Esophagus squamous epithelium (tissue), 5 donors: ENCODE data around the gene NARS2. TPM values are rescaled to one million over a fixed set of nuclear protein-coding genes. Genes with fewer than 3 reads are reported as not detected.

Experiments
- DNase-seq: peaks from one replicate; lab custom pipeline; 2025; lab: John Stamatoyannopoulos, UW
- H3K27ac ChIP-seq, 4 donors: fragments of 200-600 bp; sonication (generic); one replicate each; pipeline ENCODE4 v1.5.1; 2016 to 2019; ENCODE audit warnings: mild to moderate bottlenecking in 1 of 4
- H3K27me3 ChIP-seq, 4 donors: fragments of 200-600 bp; sonication (generic); 1 replicate in 3 of 4; 2 replicates in 1 of 4; pipeline versions ENCODE4 v1.5.1 to v1.6.0; 2017 to 2021; ENCODE audit warnings: antibody characterized with exemption in 1 of 4
- H3K36me3 ChIP-seq, 3 donors: fragments of 200-600 bp; sonication (generic); one replicate each; pipeline ENCODE4 v1.5.1; 2016 to 2019
- H3K4me1 ChIP-seq, 3 donors: fragments of 200-600 bp; sonication (generic); one replicate each; pipeline ENCODE4 v1.5.1; 2017 to 2019
- H3K4me3 ChIP-seq, 4 donors: fragments of 200-600 bp; sonication (generic); 1 replicate in 3 of 4; 2 replicates in 1 of 4; pipeline ENCODE4 v1.5.1; 2016 to 2019; ENCODE audit warnings: mild to moderate bottlenecking in 2 of 4, moderate library complexity in 1 of 4
- H3K9me3 ChIP-seq, 3 donors: fragments of 200-600 bp; sonication (generic); one replicate each; pipeline ENCODE4 v1.5.1; 2016 to 2019
- POLR2A ChIP-seq, 4 donors: fragments of 450-650 bp; IDR thresholded peaks; one replicate each; pipeline ENCODE4 v1.6.1; 2017; ENCODE audit warnings: antibody characterized with exemption in 4 of 4, mild to moderate bottlenecking in 4 of 4, moderate library complexity in 3 of 4
- WGBS, 2 donors: methylation state at CpG; one replicate each; pipeline ENCODE4 v1.1.5; 2018; 5-methylcytosine and 5-hydroxymethylcytosine counted together
- intact Hi-C: fragments of 100-400 bp; cut with DNase I; formaldehyde crosslinking; loops from one replicate; pipeline ENCODE4 v1.15.0; 2022
- total RNA-seq, 4 donors: library from RNA; depleted of rRNA; stranded (reverse); fragments of >200 nt; gene quantifications; one replicate each; pipeline ENCODE4 v1.1.0, GENCODE V29; 2016
- TF ChIP-seq, protein P1 (sequence below), 6 experiments: fragments of 450-650 bp in 4 of 6; fragments of 200-600 bp in 2 of 6; sonication (generic) in 2 of 6; IDR thresholded peaks; one replicate each; pipeline ENCODE4 v1.5.1; 2016 to 2019; ENCODE audit warnings: antibody characterized with exemption in 6 of 6, mild to moderate bottlenecking in 4 of 6, moderate library complexity in 4 of 6
- donor health status: DM: yes; HTN: yes; CAD: no.

The NARS2 gene
- total RNA-seq, 4 donors from 2014 or later: 9.4 to 15.7 (median 13.6) TPM

DNA sequence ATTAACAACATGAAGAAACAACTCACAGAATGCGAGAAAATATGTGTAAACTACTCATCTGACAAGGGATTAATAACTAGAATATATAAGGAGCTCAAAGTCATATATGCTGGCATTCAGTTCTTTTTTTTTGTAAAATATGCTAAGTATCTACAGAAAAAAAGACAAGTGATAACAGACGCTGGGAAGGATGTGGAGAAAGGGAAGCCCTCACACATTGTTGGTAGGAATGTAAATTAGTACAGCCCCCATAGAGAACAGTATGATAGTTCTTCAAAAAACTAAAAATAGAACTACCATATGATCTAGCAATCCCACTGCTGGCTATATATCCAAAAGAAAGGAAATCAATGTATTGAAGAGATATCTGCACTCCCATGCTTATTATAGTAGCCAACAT is 170.9 kb downstream of the NARS2 start:
- H3K27me3 ChIP-seq: no peaks in the 10 kb centered on the region

DNA sequence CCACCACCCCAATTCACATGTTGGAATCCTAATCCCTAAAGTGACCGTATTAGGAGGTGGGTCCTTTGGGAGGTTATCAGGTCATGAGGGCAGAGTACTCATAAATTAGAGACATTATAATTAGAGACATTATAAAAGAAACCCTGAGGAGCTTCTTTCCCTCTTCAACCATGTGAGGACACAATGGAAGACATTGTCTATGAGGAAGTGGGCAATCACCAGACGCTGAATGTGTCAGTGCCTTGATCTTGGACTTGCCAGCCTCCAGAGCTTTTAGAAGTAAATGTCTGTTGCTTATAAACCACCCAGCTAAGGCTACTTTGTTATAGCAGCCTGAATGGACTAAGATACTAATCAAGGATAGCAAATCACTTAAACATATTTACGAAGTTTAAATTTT is 171.8 kb downstream of the NARS2 start:
- Histone ChIP-seq H3K4me3 (no peak overlapping the region), H3K4me1 (peaks cover 0 to 3% (median 0%) of the 10 kb centered on the region in 3 donors), H3K27ac (no peak overlapping the region), H3K27me3 (no peaks in the 10 kb centered on the region), H3K36me3 (no peaks in the 10 kb centered on the region), H3K9me3 (no peaks in the 10 kb centered on the region)
- intact Hi-C loops: no loop called here
- no peak for DNase-seq
- WGBS, 2 donors: 79 to 96% methylated on average over 2 to 3 of the region's 3 CpGs
- TF ChIP-seq, protein P1, sequence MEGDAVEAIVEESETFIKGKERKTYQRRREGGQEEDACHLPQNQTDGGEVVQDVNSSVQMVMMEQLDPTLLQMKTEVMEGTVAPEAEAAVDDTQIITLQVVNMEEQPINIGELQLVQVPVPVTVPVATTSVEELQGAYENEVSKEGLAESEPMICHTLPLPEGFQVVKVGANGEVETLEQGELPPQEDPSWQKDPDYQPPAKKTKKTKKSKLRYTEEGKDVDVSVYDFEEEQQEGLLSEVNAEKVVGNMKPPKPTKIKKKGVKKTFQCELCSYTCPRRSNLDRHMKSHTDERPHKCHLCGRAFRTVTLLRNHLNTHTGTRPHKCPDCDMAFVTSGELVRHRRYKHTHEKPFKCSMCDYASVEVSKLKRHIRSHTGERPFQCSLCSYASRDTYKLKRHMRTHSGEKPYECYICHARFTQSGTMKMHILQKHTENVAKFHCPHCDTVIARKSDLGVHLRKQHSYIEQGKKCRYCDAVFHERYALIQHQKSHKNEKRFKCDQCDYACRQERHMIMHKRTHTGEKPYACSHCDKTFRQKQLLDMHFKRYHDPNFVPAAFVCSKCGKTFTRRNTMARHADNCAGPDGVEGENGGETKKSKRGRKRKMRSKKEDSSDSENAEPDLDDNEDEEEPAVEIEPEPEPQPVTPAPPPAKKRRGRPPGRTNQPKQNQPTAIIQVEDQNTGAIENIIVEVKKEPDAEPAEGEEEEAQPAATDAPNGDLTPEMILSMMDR (IDR thresholded peaks at IDR 0.05): no peak
- no peak for TF ChIP-seq POLR2A (IDR thresholded peaks at IDR 0.05)

More for the DNA sequence above, 170.9 kb downstream of the NARS2 start:
- TF ChIP-seq, protein P1 (IDR thresholded peaks at IDR 0.05): no peak
- no peak for TF ChIP-seq POLR2A (IDR thresholded peaks at IDR 0.05)
- H3K27ac ChIP-seq: no peak overlapping the region
- no peaks in the 10 kb centered on the region for H3K9me3 ChIP-seq
- intact Hi-C loops: no loop called here
- peaks cover 0 to 3% (median 0%) of the 10 kb centered on the region in 3 donors for H3K4me1 ChIP-seq
- whole genome bisulfite sequencing, 2 donors: 67% methylated on average over 2 of the region's 2 CpGs
- no peaks in the 10 kb centered on the region for H3K36me3 ChIP-seq
- no peak overlapping the region for H3K4me3 ChIP-seq
- no peak for DNase-seq

DNA sequence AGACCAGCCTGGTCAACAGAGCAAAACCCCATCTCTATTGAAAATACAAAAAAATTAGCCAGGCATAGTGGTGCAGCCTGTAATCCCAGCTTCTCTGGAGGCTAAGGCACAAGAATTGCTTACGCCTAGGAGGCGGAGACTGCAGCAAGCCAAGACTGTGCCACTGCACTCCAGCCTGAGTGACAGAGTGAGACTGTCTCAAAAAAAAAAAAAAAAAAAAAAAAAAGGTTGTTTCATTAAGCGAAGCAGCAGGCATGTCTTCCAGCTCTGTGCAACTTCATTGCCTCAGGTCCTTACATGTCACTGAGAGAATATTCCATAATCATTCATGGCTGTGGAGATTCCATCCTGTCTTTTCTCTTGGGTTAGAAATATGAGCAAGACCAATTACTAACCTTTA is 174.0 kb downstream of the NARS2 start:
- Histone ChIP-seq H3K9me3 (no peaks in the 10 kb centered on the region), H3K4me3 (no peak overlapping the region), H3K36me3 (no peaks in the 10 kb centered on the region), H3K27me3 (no peaks in the 10 kb centered on the region), H3K4me1 (peaks cover 0 to 3% (median 0%) of the 10 kb centered on the region in 3 donors), H3K27ac (no peak overlapping the region)
- intact Hi-C loops: no loop called here
- DNase-seq: no peak
- WGBS, 2 donors: 63 to 89% methylated on average over 3 of the region's 3 CpGs
- TF ChIP-seq, protein P1 (IDR thresholded peaks at IDR 0.05): no peak
- no peak for TF ChIP-seq POLR2A (IDR thresholded peaks at IDR 0.05)

DNA sequence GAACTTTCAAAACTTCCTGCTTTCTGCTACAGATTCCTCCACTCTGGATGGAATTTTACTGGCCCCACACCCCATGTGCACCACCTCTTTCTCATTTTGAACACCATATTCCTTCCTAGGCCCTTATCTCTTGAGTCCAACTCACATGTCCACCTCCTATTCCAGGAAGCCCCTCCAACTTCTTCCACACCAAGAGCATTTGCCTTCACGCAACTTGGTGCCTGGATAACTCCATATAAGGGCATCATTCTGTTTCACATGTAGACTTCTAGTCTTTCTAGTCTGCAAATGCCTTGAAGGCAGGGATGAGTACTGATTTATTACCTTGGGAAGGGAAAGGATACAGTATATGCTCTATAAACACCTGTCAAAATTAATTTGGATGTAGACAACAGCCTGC is 174.5 kb downstream of the NARS2 start:
- Histone ChIP-seq H3K27ac (no peak overlapping the region), H3K9me3 (no peaks in the 10 kb centered on the region), H3K27me3 (no peaks in the 10 kb centered on the region), H3K4me1 (peaks cover 0 to 3% (median 0%) of the 10 kb centered on the region in 3 donors), H3K4me3 (no peak overlapping the region), H3K36me3 (no peaks in the 10 kb centered on the region)
- TF ChIP-seq, protein P1 (IDR thresholded peaks at IDR 0.05): no peak
- no peak for TF ChIP-seq POLR2A (IDR thresholded peaks at IDR 0.05)
- DNase-seq: no peak
- WGBS, 2 donors: 83 to 93% methylated on average over 1 of the region's 1 CpG
- intact Hi-C loops: no loop called here

DNA sequence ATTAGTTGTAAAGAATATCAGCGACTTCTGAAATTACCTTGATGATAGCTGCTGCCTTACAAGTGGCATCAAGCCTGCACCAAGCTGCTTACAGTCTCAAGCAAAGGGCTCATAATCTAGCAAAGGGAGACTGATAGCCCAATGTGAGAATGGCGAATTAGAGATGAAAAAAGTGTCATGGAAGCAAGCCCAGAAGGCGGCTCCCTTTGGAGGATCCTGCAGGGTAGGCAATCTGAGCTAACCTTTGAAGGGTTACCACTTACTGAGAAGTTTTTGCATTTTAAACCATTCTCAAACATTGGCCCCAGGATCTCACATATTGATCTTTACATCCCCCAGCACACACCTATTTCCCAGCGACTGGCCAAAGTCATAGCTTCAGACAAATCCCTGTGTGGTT is 175.5 kb downstream of the NARS2 start:
- no peak for DNase-seq
- H3K27me3 ChIP-seq: no peaks in the 10 kb centered on the region
- 78 to 85% methylated on average over 4 of the region's 4 CpGs for WGBS, 2 donors
- H3K4me1 ChIP-seq: peaks cover 0 to 3% (median 0%) of the 10 kb centered on the region in 3 donors
- intact Hi-C loops: no loop called here
- no peak overlapping the region for H3K27ac ChIP-seq
- no peaks in the 10 kb centered on the region for H3K9me3 ChIP-seq
- H3K36me3 ChIP-seq: no peaks in the 10 kb centered on the region
- TF ChIP-seq, protein P1 (IDR thresholded peaks at IDR 0.05): no peak
- H3K4me3 ChIP-seq: no peak overlapping the region
